NCI-H69 (cell line): ENCODE data around the gene SOX13.

Experiments used
- DNase-seq: peaks from one replicate; lab custom pipeline; 2025; lab: John Stamatoyannopoulos, UW

SOX13 gene

GRCh38 chr1:204065174-204065985 lies 7.5 kb upstream of the SOX13 start:
- peak; percentile 79 for DNase-seq

GRCh38 chr1:204065986-204066300 lies 7.0 kb upstream of the SOX13 start:
- no peak for DNase-seq

GRCh38 chr1:204067935-204068334 lies 5.0 kb upstream of the SOX13 start:
- DNase-seq = no peak

- DNase-seq = no peak
Observed at GRCh38 chr1:204069887-204070286, 3.0 kb upstream of the SOX13 start.

DNA sequence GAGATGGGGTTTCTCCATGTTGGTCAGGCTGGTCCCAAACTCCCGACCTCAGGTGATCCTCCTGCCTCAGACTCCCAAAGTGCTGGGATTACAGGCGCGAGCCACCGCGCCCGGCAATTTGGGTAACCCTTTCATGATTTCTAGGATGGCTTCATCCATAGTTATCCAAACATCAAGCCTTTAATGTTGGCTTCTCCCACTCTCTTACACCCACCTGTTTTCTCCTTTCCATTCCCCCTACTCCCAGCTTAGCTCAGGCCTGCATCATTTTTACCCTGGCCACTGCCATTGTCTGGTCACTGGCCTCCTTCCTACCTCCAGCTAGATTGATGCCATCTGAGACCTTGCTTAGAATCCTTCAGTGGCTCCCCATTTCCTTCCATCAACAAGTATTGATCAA lies 2.0 kb upstream of the SOX13 start:
- no peak for DNase-seq

DNA sequence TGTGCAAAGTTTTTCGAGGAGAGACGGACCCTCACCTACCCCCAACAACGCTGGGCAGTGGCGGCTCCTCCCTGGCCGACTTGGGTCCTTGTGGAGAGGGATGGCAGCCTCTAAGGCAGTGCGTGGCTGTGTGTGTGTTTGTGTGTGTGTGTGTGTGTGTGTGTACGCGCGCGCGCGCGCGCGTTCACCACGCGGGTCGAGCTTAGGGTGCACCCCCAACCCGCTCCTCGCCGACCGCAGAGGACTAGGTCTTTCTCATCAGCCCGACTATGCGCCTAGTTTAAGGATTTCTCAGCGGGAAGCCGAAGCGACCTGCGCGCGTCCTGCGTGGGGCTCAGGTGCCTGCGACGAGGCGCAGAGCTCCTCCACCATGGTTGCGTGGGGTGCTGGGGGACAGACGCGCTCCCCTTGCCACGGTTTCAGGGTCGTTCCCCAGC lies 940 bp downstream of the SOX13 start:
- peak; percentile 57 for DNase-seq

GRCh38 chr1:204074274-204075138 lies 1.6 kb downstream of the SOX13 start:
- DNase-seq = peak; percentile 75

DNA sequence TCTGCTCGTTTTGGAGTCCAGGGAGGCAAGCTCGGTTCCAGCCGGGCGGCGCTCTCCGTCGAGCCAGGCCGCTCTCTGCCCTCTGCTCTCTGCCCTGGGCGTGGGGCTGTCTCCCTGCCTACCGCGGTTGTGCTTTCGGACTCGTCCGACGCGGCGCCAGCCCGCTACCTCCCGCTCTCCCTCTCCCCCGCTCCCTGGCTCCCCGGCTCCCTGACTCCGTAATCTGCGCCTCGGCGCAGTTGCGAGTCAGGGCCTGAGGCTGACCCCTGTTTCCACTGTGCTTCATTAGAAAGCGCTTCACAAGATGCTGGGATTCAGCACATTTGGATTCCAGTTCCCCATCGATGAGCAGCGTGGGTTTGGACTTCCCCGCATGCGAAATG lies 2.2 kb downstream of the SOX13 start:
- no peak for DNase-seq

DNA sequence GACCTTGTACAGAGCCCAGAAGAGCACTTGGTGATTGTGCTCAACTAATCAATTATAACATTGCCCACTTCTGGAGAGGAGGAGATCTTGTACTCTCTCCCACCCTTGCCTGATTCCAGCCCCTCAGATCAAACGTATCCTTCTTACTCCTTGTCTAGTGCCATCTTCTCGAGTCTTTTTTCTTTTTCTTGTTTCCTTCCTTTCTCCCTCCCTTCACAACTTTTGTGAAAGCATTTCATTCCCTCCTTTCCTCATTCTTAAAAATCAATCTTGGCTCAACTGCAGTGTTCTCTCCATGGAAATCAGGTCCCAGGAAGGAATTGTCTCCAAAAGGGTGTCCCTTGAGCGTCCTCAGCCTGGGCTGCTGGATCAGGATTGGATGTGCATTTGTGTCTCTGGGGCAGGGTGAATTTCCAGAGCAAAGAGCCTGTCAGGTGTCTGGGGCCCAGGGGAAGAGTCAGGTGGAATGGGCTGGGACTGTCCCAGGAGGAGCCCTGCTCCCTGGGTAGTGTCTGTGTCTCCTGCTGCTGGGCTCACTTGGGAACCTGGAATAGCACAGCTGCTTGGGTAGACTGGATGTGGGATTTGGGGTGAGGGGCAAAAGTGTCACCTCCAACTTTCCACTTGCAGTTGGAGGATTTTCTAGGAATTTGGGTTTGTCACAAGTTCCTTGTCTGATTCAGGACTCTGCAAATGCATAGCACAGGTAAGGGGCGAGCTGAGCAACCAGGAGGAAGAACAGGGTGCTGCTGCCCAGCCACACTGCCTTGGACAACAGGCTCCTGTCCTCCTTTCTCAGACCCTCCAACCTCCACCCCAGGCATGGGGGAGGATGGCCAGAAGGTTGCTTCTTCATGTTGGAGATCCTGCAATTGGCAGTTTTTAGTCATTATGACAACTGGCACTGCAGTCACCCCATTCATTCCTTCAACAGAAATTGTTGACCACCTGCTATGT lies 3.3 kb downstream of the SOX13 start:
- DNase-seq = no peak

DNA sequence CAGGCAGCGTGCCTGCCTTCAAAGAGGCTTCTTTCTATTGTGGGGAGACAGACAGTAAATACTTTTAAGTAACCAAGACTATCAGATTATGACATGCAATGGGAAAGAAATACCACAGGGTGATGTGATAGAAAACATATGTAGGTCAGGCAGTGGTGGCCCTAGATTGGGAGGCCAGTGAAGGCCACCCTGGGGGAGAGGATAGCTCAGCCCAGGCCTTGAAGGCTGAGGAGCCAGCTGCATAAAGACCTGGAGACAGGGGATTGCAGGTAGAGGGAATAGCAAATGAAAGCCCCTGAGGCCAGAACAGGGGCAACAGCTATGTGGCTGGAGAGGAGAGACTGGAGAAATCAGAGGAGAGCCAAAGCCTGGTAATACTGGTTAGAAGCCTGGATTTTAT lies 4.0 kb downstream of the SOX13 start:
- no peak for DNase-seq

GRCh38 chr1:204077979-204078696 lies 5.2 kb downstream of the SOX13 start:
- DNase-seq = peak; percentile 85

GRCh38 chr1:204079608-204079999 lies 6.7 kb downstream of the SOX13 start:
- DNase-seq = peak; percentile 64

DNA sequence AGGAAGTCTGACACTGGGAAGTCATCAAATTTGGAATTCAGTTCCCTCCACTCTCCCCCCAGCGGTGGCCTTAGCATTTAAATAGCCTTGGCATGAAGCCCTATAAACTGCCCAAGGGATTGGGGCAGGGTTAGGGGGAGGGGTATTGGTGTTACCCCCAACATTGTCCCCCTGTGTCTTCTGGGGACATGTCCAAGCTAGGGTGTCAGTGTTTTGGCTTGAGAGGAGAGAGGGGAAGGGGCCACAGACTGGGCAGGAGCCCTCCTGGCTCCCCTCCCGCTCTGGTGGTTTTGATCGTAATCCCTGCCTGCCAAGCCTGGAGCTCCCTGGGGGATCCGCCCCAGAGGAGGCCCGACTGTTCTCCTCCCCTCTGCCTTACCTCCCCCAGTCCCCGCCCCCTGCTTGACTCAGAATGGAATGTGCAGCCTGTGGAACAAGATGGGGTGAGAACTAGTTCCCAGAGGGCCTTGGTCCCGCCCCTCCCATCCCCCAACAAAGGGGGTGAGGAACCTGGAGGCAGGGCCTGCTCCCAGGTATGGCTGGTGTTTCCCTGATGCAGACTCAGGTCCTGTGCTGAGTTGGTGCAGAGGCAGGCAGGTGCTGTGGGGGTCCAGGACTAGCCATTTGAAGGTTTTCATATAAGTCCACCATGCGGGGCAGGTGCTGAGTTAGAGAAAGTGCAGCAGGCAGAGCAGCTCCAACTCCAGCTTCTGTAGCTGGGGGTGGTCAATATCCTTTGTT lies 7.4 kb downstream of the SOX13 start:
- DNase-seq = peak; percentile 94

GRCh38 chr1:204081164-204081790 lies 8.4 kb downstream of the SOX13 start:
- DNase-seq = no peak

- DNase-seq = no peak
Observed at GRCh38 chr1:204081791-204082513, 9.0 kb downstream of the SOX13 start.

DNA sequence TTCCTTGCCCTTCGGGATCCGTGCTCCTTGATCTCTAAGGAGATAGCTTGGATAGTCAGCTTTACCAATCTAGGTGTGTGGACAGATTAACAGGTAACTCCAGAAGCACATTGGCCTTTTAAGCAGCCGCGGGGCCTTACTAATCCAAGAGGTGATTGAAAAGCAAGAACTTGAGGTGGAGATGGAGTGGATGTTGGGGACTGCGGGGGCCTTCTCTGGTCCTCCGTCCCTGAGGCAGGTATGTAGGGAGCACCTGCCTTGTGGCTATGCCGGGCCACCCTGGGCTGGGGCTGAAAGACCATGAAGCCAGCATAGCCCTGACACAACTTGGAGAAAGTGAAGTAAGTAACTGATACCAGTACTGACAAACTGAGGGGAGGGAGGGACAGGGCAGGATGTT lies 10.6 kb downstream of the SOX13 start:
- no peak for DNase-seq

DNA sequence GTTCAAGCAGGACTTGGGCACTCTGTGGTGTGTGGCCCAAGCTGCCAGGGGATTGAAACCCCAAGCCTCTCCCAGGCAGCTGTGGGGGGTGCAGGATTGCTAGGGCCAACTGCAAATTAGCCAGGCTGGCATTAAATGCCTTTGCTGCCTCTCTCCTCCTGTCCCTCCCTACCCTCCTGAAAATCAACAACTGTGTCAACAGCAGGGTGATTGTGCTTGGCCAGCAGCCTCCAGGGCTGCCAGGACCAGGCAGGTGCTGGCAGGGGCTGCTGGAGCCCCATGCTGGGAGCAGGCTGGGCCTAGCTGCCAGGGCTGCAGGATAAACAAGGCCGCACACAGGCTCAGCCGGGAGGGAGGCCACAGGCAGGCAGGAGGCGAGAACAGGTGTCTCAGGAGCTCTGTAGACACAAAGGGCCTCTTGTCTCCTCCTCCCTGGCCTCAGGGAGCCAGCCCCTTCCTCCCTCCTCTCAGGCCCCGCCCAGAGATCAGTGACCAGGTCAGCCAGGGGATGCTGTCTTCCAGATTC lies 11.4 kb downstream of the SOX13 start:
- peak; percentile 99 for DNase-seq

GRCh38 chr1:204085876-204086275 lies 13.0 kb downstream of the SOX13 start:
- DNase-seq = no peak

DNA sequence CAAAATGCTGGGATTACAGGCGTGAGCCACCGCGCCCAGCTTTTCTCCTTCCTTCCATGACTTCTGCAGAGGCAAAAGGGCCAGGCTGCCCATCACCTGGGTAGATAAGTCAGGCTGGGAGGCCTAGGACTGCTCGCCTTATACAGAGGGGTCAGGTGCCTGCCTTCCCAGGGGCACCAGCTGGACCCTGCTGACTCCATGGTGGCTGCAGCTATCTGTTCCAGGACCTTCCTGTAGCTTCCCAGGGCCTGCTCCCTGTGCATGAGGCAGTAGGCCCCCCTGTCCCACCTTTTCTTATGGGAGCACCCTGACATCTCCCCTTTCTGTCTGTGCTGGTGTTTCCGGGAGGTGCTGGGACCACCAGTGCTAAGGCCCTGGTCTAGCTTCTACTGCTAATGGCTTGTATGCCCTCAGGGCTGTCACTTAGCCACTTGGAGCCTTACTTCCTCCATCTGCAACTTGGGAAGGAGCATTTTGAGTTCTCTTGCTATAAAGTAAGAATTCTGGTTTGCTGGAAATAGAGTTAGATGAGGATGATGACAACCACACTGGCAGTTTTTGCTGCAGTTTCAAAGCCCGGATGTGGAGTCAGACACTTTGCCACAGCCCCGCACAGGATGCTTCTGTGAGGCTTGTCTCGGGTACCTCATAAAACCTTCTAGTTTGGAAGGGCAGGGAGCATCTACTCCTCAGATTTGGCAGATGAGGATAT lies 14.4 kb downstream of the SOX13 start:
- DNase-seq = no peak
